Kidney (tissue), 14 donors: Measurements from ENCODE around the gene OPTN. TPM values are rescaled to one million over a fixed set of nuclear protein-coding genes. Genes with fewer than 3 reads are reported as not detected.

Experiments
- DNase-seq, 5 donors: peaks; one replicate each; pipeline ENCODE4 v3.0.0-alpha.2; 2013 to 2020
- FAIRE-seq: peaks from 2 replicates; lab custom pipeline; 2012; peaks lifted over from hg19 to GRCh38; lab: Jason Lieb, UNC
- H3K27ac ChIP-seq, 2 donors: one replicate each; pipeline ENCODE4 v1.7.0; 2013; ENCODE audit warnings: low read depth in 2 of 2, low read length in 2 of 2, inconsistent platforms in 1 of 2
- H3K27me3 ChIP-seq: one replicate; pipeline ENCODE4 v1.7.1; 2013; ENCODE audit warnings: low read length, inconsistent platforms; ENCODE audit not compliant: control insufficient read depth, insufficient read depth
- H3K36me3 ChIP-seq, 3 donors: one replicate each; pipeline versions ENCODE4 v1.7.0 to v1.7.1; 2013; ENCODE audit warnings: low read length in 3 of 3, control low read depth in 1 of 3, inconsistent platforms in 1 of 3; ENCODE audit not compliant: insufficient read depth in 3 of 3, control insufficient read depth in 2 of 3
- H3K4me1 ChIP-seq, 3 donors: one replicate each; pipeline versions ENCODE4 v1.7.0 to v1.7.1; 2013; ENCODE audit warnings: low read length in 3 of 3, inconsistent platforms in 1 of 3, low read depth in 1 of 3; ENCODE audit not compliant: control insufficient read depth in 2 of 3, insufficient read depth in 2 of 3
- H3K4me3 ChIP-seq, 3 donors: one replicate each; pipeline versions ENCODE4 v1.7.0 to v1.8.1; 2013; ENCODE audit warnings: low read length in 3 of 3, control low read depth in 1 of 3, inconsistent platforms in 1 of 3
- H3K9ac ChIP-seq, 3 donors: one replicate each; pipeline versions ENCODE4 v1.7.0 to v1.7.1; 2013; ENCODE audit warnings: low read length in 3 of 3, control low read depth in 1 of 3, inconsistent platforms in 1 of 3
- H3K9me3 ChIP-seq, 3 donors: one replicate each; pipeline versions ENCODE4 v1.7.0 to v1.7.1; 2013; ENCODE audit warnings: low read length in 3 of 3, control low read depth in 1 of 3, inconsistent platforms in 1 of 3; ENCODE audit not compliant: control insufficient read depth in 2 of 3, insufficient read depth in 1 of 3
- CTCF ChIP-seq: IDR thresholded peaks from 3 replicates; pipeline ENCODE4 v1.5.1; 2012; ENCODE audit warnings: mild to moderate bottlenecking, moderate library complexity, borderline replicate concordance; ENCODE audit not compliant: insufficient read depth; ENCODE audit errors: extremely low read depth
- intact Hi-C: fragments of 100-400 bp; cut with DNase I; formaldehyde crosslinking; loops from one replicate; pipeline ENCODE4 v1.11.1; 2022
- polyA plus RNA-seq: library from polyadenylated mRNA; stranded (reverse); fragments of 350-450 nt; fragmentation: Illumina TruSeq; extraction: RNeasy Lipid Tissue Mini Kit (QIAGEN cat#74804); gene quantifications from one replicate; pipeline ENCODE4 v1.2.3, GENCODE V29; 2014; ENCODE audit warnings: low read depth, low replicate concordance; ENCODE audit not compliant: insufficient read depth
- total RNA-seq: library from RNA; stranded (reverse); fragmentation: NEBNext Ultra II Directional; extraction: Animal tissue kit (Norgen Biotek cat#: 25700); gene quantifications from one replicate; pipeline ENCODE4 v1.2.1, GENCODE V29; 2021
- donor health status: control.
- donor health status: control.
- donor health status: control.
- donor health status: control.
- donor health status: control.
- donor health status: DM: yes; HTN: yes; CAD: no.
- donor health status: Normal renal cell carcinoma (clear cell type).

The OPTN gene
- total and polyA plus RNA-seq, 2 donors from 2014 or later: 55.0 to 76.9 TPM

- no peaks in the 10 kb centered on the region for H3K9me3 ChIP-seq
- no peak overlapping the region for H3K27ac ChIP-seq
- no peak for DNase-seq
- H3K4me3 ChIP-seq: no peak overlapping the region
- peaks cover 0 to 2% (median under 1%) of the 10 kb centered on the region in 3 donors for H3K36me3 ChIP-seq
- intact Hi-C loops: no loop called here
- no peaks in the 10 kb centered on the region for H3K27me3 ChIP-seq
- H3K9ac ChIP-seq: no peak overlapping the region
- FAIRE-seq: no peak
- H3K4me1 ChIP-seq: peaks cover 0 to 15% (median 11%) of the 10 kb centered on the region in 3 donors
- TF ChIP-seq CTCF: no peak
These were observed 4.7 kb downstream of the OPTN start for GRCh38 chr10:13104697-13105096.

- TF ChIP-seq CTCF: no peak
- DNase-seq (no peak), FAIRE-seq (no peak)
- intact Hi-C loops: no loop called here
- Histone ChIP-seq H3K9me3 (no peaks in the 10 kb centered on the region), H3K36me3 (peaks cover 0 to 5% (median 5%) of the 10 kb centered on the region in 3 donors), H3K27me3 (no peaks in the 10 kb centered on the region), H3K4me3 (no peak overlapping the region), H3K4me1 (peaks cover 0 to 15% (median 11%) of the 10 kb centered on the region in 3 donors), H3K9ac (no peak overlapping the region), H3K27ac (no peak overlapping the region)
These were observed 5.2 kb downstream of the OPTN start for GRCh38 chr10:13105184-13105583.

GRCh38 chr10:13106387-13107045 lies 6.6 kb downstream of the OPTN start:
- FAIRE-seq (no peak), DNase-seq (no peak)
- Histone ChIP-seq H3K9me3 (no peaks in the 10 kb centered on the region), H3K4me1 (peaks cover 0 to 15% (median 8%) of the 10 kb centered on the region in 3 donors), H3K9ac (no peak overlapping the region), H3K4me3 (no peak overlapping the region), H3K27me3 (no peaks in the 10 kb centered on the region), H3K27ac (no peak overlapping the region), H3K36me3 (peaks cover 0 to 15% (median 9%) of the 10 kb centered on the region in 3 donors)
- intact Hi-C loops: no loop called here
- TF ChIP-seq CTCF: no peak

- FAIRE-seq: no peak
- peaks cover 0 to 35% (median 17%) of the 10 kb centered on the region in 3 donors for H3K36me3 ChIP-seq
These were observed 10.9 kb downstream of the OPTN start for GRCh38 chr10:13110908-13111307.

More at GRCh38 chr10:13110908-13111307, 10.9 kb downstream of the OPTN start:
- no peak for TF ChIP-seq CTCF
- H3K9me3 ChIP-seq: no peaks in the 10 kb centered on the region
- H3K9ac ChIP-seq: no peak overlapping the region
- intact Hi-C loops: no loop called here
- H3K4me1 ChIP-seq: peaks cover 0 to 6% (median 0%) of the 10 kb centered on the region in 3 donors
- H3K27me3 ChIP-seq: no peaks in the 10 kb centered on the region
- DNase-seq: no peak
- no peak overlapping the region for H3K4me3 ChIP-seq
- H3K27ac ChIP-seq: no peak overlapping the region
